OCI-LY7 (cell line): ENCODE results near the gene ATP6V0A4. TPM values are rescaled to one million over a fixed set of nuclear protein-coding genes. Genes with fewer than 3 reads are reported as not detected.

ENCODE experiments used
- BruUV-seq: library from RNA; stranded (reverse); fragments of 400-500 nt; replicated peaks from 2 replicates; lab custom pipeline; 2021; lab: Mats Ljungman, UMichigan
- CTCF ChIA-PET: fragments of 300-600 bp; sonication (Branson Sonifier 250); formaldehyde crosslinking; loops from one replicate; lab custom pipeline; 2022; ENCODE audit warnings: antibody characterized with exemption; ENCODE audit not compliant: unreplicated experiment; lab: Charles Lee
- POLR2A ChIA-PET: fragments of 300-600 bp; sonication (Branson Sonifier 250); formaldehyde crosslinking; loops from one replicate; lab custom pipeline; 2022; ENCODE audit warnings: antibody characterized with exemption; lab: Charles Lee
- DNase-seq: peaks from one replicate; pipeline ENCODE4 v3.0.0-alpha.2; 2015; ENCODE audit warnings: low spot score
- H2AFZ ChIP-seq: fragments of 200-600 bp; sonication (generic), shearing (Covaris generic); 2 replicates; pipeline ENCODE4 v1.6.1; 2014; ENCODE audit warnings: mild to moderate bottlenecking, antibody characterized with exemption, low read length, moderate library complexity
- H3K27ac ChIP-seq: fragments of 200-600 bp; sonication (generic); 2 replicates; pipeline ENCODE4 v1.5.1; 2014; ENCODE audit warnings: mixed run types, low read depth, mild to moderate bottlenecking, moderate library complexity, low read length, inconsistent platforms; ENCODE audit not compliant: poor library complexity, severe bottlenecking
- H3K36me3 ChIP-seq: fragments of 200-600 bp; sonication (generic); 2 replicates; pipeline ENCODE4 v1.6.1; 2014; ENCODE audit warnings: mild to moderate bottlenecking, antibody characterized with exemption, low read length, moderate library complexity, mixed read lengths; ENCODE audit not compliant: insufficient read depth
- H3K4me1 ChIP-seq: fragments of 200-600 bp; sonication (generic); 2 replicates; pipeline ENCODE4 v1.5.1; 2014; ENCODE audit warnings: mild to moderate bottlenecking, low read length; ENCODE audit not compliant: insufficient read depth, poor library complexity, severe bottlenecking
- H3K4me2 ChIP-seq: fragments of 200-600 bp; sonication (generic); 2 replicates; pipeline ENCODE4 v1.6.1; 2014; ENCODE audit warnings: mild to moderate bottlenecking, low read length
- H3K4me3 ChIP-seq: fragments of 200-600 bp; sonication (generic); 2 replicates; pipeline ENCODE4 v1.5.1; 2014; ENCODE audit warnings: mild to moderate bottlenecking, low read depth, low read length; ENCODE audit not compliant: poor library complexity, severe bottlenecking
- H3K79me2 ChIP-seq: fragments of 200-600 bp; sonication (generic); 2 replicates; pipeline ENCODE4 v1.6.1; 2016; ENCODE audit warnings: low read depth, mild to moderate bottlenecking, low read length, moderate library complexity, mixed read lengths; ENCODE audit not compliant: insufficient read depth
- H3K9me2 ChIP-seq: fragments of 200-600 bp; sonication (generic); 2 replicates; pipeline ENCODE4 v1.6.1; 2016; ENCODE audit warnings: mild to moderate bottlenecking, low read length, mixed read lengths; ENCODE audit not compliant: insufficient read depth
- H3K9me3 ChIP-seq: fragments of 200-600 bp; sonication (generic); 2 replicates; pipeline ENCODE4 v1.6.1; 2014; ENCODE audit warnings: mild to moderate bottlenecking, mixed run types, low read length, mixed read lengths
- H4K20me1 ChIP-seq: fragments of 200-600 bp; sonication (generic); 2 replicates; pipeline ENCODE4 v1.6.1; 2014; ENCODE audit warnings: mild to moderate bottlenecking, antibody characterized with exemption, low read length, moderate library complexity, mixed read lengths; ENCODE audit not compliant: insufficient read depth
- CTCF ChIP-seq: fragments of 200-600 bp; sonication (generic); conservative IDR thresholded peaks from 2 replicates; pipeline ENCODE4 v1.5.1; 2014; ENCODE audit warnings: mild to moderate bottlenecking, antibody characterized with exemption, low read length, moderate library complexity, mixed read lengths
- EZH2phosphoT487 ChIP-seq: fragments of 200-600 bp; sonication (generic); IDR thresholded peaks from 2 replicates; pipeline ENCODE4 v1.6.1; 2018; ENCODE audit warnings: low read depth, borderline replicate concordance, mild to moderate bottlenecking, mixed run types, antibody characterized with exemption, low read length, moderate library complexity, mixed read lengths
- intact Hi-C: fragments of 100-400 bp; cut with micrococcal nuclease; formaldehyde crosslinking; loops from one replicate; pipeline ENCODE4 v1.10.0; 2022; ENCODE audit not compliant: unreplicated experiment
- total RNA-seq, 2 experiments: library from RNA; depleted of rRNA in 1 of 2; stranded (reverse); fragments of >200 nt in 1 of 2; shearing (Covaris generic) in 1 of 2; gene quantifications; 2 replicates each; pipeline ENCODE4 v1.2.3, GENCODE V29; 2014 to 2022

Gene ATP6V0A4
- total RNA-seq, 2 experiments from 2014 or later = not detected

GRCh38 chr7:138669364-138669763 is 128.6 kb downstream of the ATP6V0A4 start:
- intact Hi-C loops = no loop called here
- ChIA-PET CTCF (no interaction called here), POLR2A (interaction anchor here (0.6 kb wide), 1 partner anchor 28 kb away, joined by 4 read pairs; no protein-coding TSS in a partner anchor)
- TF ChIP-seq EZH2phosphoT487 = no peak
- TF ChIP-seq CTCF = no peak
- Histone ChIP-seq H3K79me2 (no peaks in the 10 kb centered on the region), H3K4me2 (no peak overlapping the region), H4K20me1 (no peaks in the 10 kb centered on the region), H3K9me3 (no peaks in the 10 kb centered on the region), H3K36me3 (no peaks in the 10 kb centered on the region), H3K4me3 (no peak overlapping the region), H3K4me1 (no peaks in the 10 kb centered on the region), H3K9me2 (no peaks in the 10 kb centered on the region), H3K27ac (no peak overlapping the region), H2AFZ (no peak overlapping the region)
- DNase-seq = no peak
- BruUV-seq = no TSS peak

- TF ChIP-seq CTCF (no peak), EZH2phosphoT487 (no peak)
- DNase-seq = no peak
- no peaks in the 10 kb centered on the region for H3K79me2 ChIP-seq
- H4K20me1 ChIP-seq = no peaks in the 10 kb centered on the region
- no peaks in the 10 kb centered on the region for H3K36me3 ChIP-seq
- H3K9me2 ChIP-seq = no peaks in the 10 kb centered on the region
- no peaks in the 10 kb centered on the region for H3K9me3 ChIP-seq
- no peak overlapping the region for H3K4me2 ChIP-seq
- ChIA-PET CTCF (no interaction called here), POLR2A (no interaction called here)
- intact Hi-C loops = no loop called here
- no peak overlapping the region for H3K27ac ChIP-seq
- no peak overlapping the region for H2AFZ ChIP-seq
- H3K4me3 ChIP-seq = no peak overlapping the region
- no peaks in the 10 kb centered on the region for H3K4me1 ChIP-seq
- no TSS peak for BruUV-seq
These were observed 129.1 kb downstream of the ATP6V0A4 start for GRCh38 chr7:138668946-138669345.

- Histone ChIP-seq H3K9me2 (no peaks in the 10 kb centered on the region), H3K4me1 (no peaks in the 10 kb centered on the region), H3K4me2 (no peak overlapping the region), H3K9me3 (no peaks in the 10 kb centered on the region), H4K20me1 (no peaks in the 10 kb centered on the region), H3K36me3 (no peaks in the 10 kb centered on the region), H2AFZ (no peak overlapping the region), H3K79me2 (no peaks in the 10 kb centered on the region), H3K4me3 (no peak overlapping the region), H3K27ac (no peak overlapping the region)
- DNase-seq = no peak
- BruUV-seq = no TSS peak
- POLR2A ChIA-PET = no interaction called here
- CTCF ChIA-PET = no interaction called here
- intact Hi-C loops = no loop called here
- TF ChIP-seq CTCF (no peak), EZH2phosphoT487 (no peak)
These were observed 129.8 kb downstream of the ATP6V0A4 start for GRCh38 chr7:138668229-138668596.
